SK-N-SH (cell line): ENCODE data around the gene AUTS2. TPM values are rescaled to one million over a fixed set of nuclear protein-coding genes. Genes with fewer than 3 reads are reported as not detected.

Experiments used
- CTCF ChIA-PET: fragments of 300-600, 350-600 bp; formaldehyde crosslinking; extraction: SDS; loops from one replicate; lab custom pipeline; 2021; lab: Yijun Ruan, JAX
- POLR2A ChIA-PET: fragments of 350-600 bp; sonication (Branson Sonifier 250); formaldehyde crosslinking; extraction: SDS; loops from one replicate; lab custom pipeline; 2020; ENCODE audit warnings: antibody characterized with exemption, inconsistent platforms; lab: Yijun Ruan, JAX
- DNase-seq: peaks from one replicate; pipeline ENCODE4 v3.0.0; 2012
- H2AFZ ChIP-seq: fragments of 200-600 bp; sonication (generic); 2 replicates; pipeline ENCODE4 v1.8.1; 2016; ENCODE audit warnings: antibody characterized with exemption, mild to moderate bottlenecking, low read depth
- H3F3A ChIP-seq: fragments of 200-600 bp; sonication (generic); replicated peaks from 2 replicates; pipeline ENCODE3; 2016; ENCODE audit warnings: antibody characterized with exemption, mild to moderate bottlenecking; ENCODE audit not compliant: insufficient read depth
- H3K27ac ChIP-seq, 2 experiments: fragments of 200-500 bp in 1 of 2; fragments of 200-600 bp in 1 of 2; sonication (Bioruptor generic) in 1 of 2; sonication (generic), shearing (Covaris generic) in 1 of 2; 2 replicates each; pipeline versions ENCODE4 v1.5.1 to v1.6.1; 2014 to 2016; ENCODE audit warnings: low read depth in 2 of 2, inconsistent platforms in 1 of 2, low read length in 1 of 2, mild to moderate bottlenecking in 1 of 2, mixed read lengths in 1 of 2
- H3K27me3 ChIP-seq: fragments of 200-600 bp; sonication (generic), shearing (Covaris generic); 2 replicates; pipeline ENCODE4 v1.6.1; 2016; ENCODE audit warnings: mixed run types; ENCODE audit not compliant: insufficient read depth
- H3K36me3 ChIP-seq, 2 experiments: fragments of 200-500 bp in 1 of 2; fragments of 200-600 bp in 1 of 2; sonication (Bioruptor generic) in 1 of 2; sonication (generic) in 1 of 2; replicated peaks in 1 of 2; 2 replicates each; pipeline versions ENCODE3 to v1.5.1; 2014 to 2016; ENCODE audit warnings: low read length in 1 of 2, mild to moderate bottlenecking in 1 of 2; ENCODE audit not compliant: insufficient read depth in 2 of 2, control insufficient read depth in 1 of 2
- H3K4me1 ChIP-seq, 2 experiments: fragments of 200-500 bp in 1 of 2; fragments of 200-600 bp in 1 of 2; sonication (Bioruptor generic) in 1 of 2; sonication (generic), shearing (Covaris generic) in 1 of 2; 2 replicates each; pipeline versions ENCODE4 v1.5.1 to v1.6.1; 2014 to 2016; ENCODE audit warnings: low read depth in 1 of 2, low read length in 1 of 2, mixed run types in 1 of 2; ENCODE audit not compliant: insufficient read depth in 2 of 2, control insufficient read depth in 1 of 2
- H3K4me2 ChIP-seq: fragments of 200-600 bp; sonication (generic), shearing (Covaris generic); 2 replicates; pipeline ENCODE4 v1.6.1; 2017; ENCODE audit warnings: mixed run types
- H3K4me3 ChIP-seq, 2 experiments: fragments of 200-500 bp in 1 of 2; fragments of 200-600 bp in 1 of 2; sonication (Bioruptor generic) in 1 of 2; sonication (generic), shearing (Covaris generic) in 1 of 2; 2 replicates each; pipeline versions ENCODE4 v1.5.1 to v1.8.1; 2014 to 2016; ENCODE audit warnings: low read depth in 2 of 2, inconsistent platforms in 1 of 2, low read length in 1 of 2, mild to moderate bottlenecking in 1 of 2, mixed read lengths in 1 of 2, moderate library complexity in 1 of 2
- H3K79me2 ChIP-seq: fragments of 200-600 bp; sonication (generic); 2 replicates; pipeline ENCODE4 v1.8.1; 2017; ENCODE audit warnings: mild to moderate bottlenecking; ENCODE audit not compliant: insufficient read depth
- H3K9ac ChIP-seq: fragments of 200-600 bp; sonication (generic); 2 replicates; pipeline ENCODE4 v1.6.1; 2017; ENCODE audit warnings: mixed run types
- H3K9me2 ChIP-seq: fragments of 200-600 bp; sonication (generic); 2 replicates; pipeline ENCODE4 v1.6.1; 2017; ENCODE audit warnings: mixed run types
- H3K9me3 ChIP-seq: fragments of 200-600 bp; sonication (generic); 2 replicates; pipeline ENCODE4 v1.6.1; 2017; ENCODE audit warnings: mixed run types, mild to moderate bottlenecking, moderate library complexity
- H4K20me1 ChIP-seq: fragments of 200-600 bp; sonication (generic); 2 replicates; pipeline ENCODE4 v1.6.1; 2017; ENCODE audit warnings: mild to moderate bottlenecking, mixed run types; ENCODE audit not compliant: insufficient read depth
- FOSL2 ChIP-seq: IDR thresholded peaks from 2 replicates; pipeline ENCODE4 v1.4.0; 2012; ENCODE audit warnings: low read depth, mild to moderate bottlenecking, moderate library complexity, borderline replicate concordance
- GABPA ChIP-seq: IDR thresholded peaks from 2 replicates; pipeline ENCODE4 v1.4.0; 2012; ENCODE audit warnings: low read depth, mild to moderate bottlenecking
- MEF2A ChIP-seq: IDR thresholded peaks from 2 replicates; pipeline ENCODE4 v1.4.0; 2012; ENCODE audit warnings: low read depth, borderline replicate concordance
- MXI1 ChIP-seq: IDR thresholded peaks from 2 replicates; pipeline ENCODE4 v1.6.1; 2012; ENCODE audit warnings: mild to moderate bottlenecking, low read depth, low read length, improper control_type of control experiment
- NRF1 ChIP-seq: IDR thresholded peaks from 2 replicates; pipeline ENCODE4 v1.6.1; 2012; ENCODE audit warnings: low read depth, mild to moderate bottlenecking, low read length
- POLR2AphosphoS5 ChIP-seq: IDR thresholded peaks from 2 replicates; pipeline ENCODE4 v1.6.1; 2012; ENCODE audit warnings: low read depth, low read length
- RCOR1 ChIP-seq: fragments of 150-350 bp; IDR thresholded peaks from 2 replicates; pipeline ENCODE4 v1.6.1; 2017; ENCODE audit warnings: antibody characterized with exemption, low read length
- SMC3 ChIP-seq: IDR thresholded peaks from 2 replicates; pipeline ENCODE4 v1.6.1; 2012; ENCODE audit warnings: low read depth, low read length, improper control_type of control experiment
- TEAD4 ChIP-seq: IDR thresholded peaks from 2 replicates; pipeline ENCODE4 v1.4.0; 2012; ENCODE audit warnings: mild to moderate bottlenecking, borderline replicate concordance; ENCODE audit not compliant: insufficient read depth
- YY1 ChIP-seq: IDR thresholded peaks from 2 replicates; pipeline ENCODE4 v1.4.0; 2012; ENCODE audit warnings: low read depth, mild to moderate bottlenecking
- ZBTB33 ChIP-seq: IDR thresholded peaks from 2 replicates; pipeline ENCODE4 v1.4.0; 2012; ENCODE audit warnings: low read depth, borderline replicate concordance
- WGBS: methylation state at CpG from one replicate; pipeline ENCODE4 v1.1.6; 2017; ENCODE audit warnings: low lambda C conversion rate; 5-methylcytosine and 5-hydroxymethylcytosine counted together
- polyA plus RNA-seq, 3 experiments: library from polyadenylated mRNA; depleted of rRNA; stranded (reverse); fragments of >200 nt; gene quantifications; 2 replicates each; pipeline ENCODE4 v1.2.3, GENCODE V29; 2012
- TF ChIP-seq, protein P1 (sequence below): fragments of 200-600 bp; sonication (generic); IDR thresholded peaks from 2 replicates; pipeline ENCODE4 v1.6.1; 2017; ENCODE audit warnings: antibody characterized with exemption, mild to moderate bottlenecking, moderate library complexity

The AUTS2 gene
- polyA plus RNA-seq, 1 of the 3 experiments (the other 2 are of a cell fraction): 15.6 TPM

GRCh38 chr7:70589590-70589989 lies 991.3 kb downstream of the AUTS2 start:
- 85% methylated on average over 3 of the region's 3 CpGs for WGBS
- Histone ChIP-seq H3K4me1 (peaks cover 0 to 12% of the 10 kb centered on the region in 2 experiments; a peak in 2 of 4 replicates), H3K36me3 (no peaks in the 10 kb centered on the region), H3K27me3 (no peaks in the 10 kb centered on the region), H3K4me3 (no peak overlapping the region), H3K79me2 (no peaks in the 10 kb centered on the region), H3K9me3 (no peaks in the 10 kb centered on the region), H2AFZ (no peak overlapping the region), H3K27ac (no peak overlapping the region), H3K9me2 (no peaks in the 10 kb centered on the region), H4K20me1 (no peaks in the 10 kb centered on the region), H3K4me2 (no peak overlapping the region), H3F3A (peaks cover 9% of the 10 kb centered on the region), H3K9ac (no peak overlapping the region)
- TF ChIP-seq YY1: no peak
- no peak for DNase-seq
- ChIA-PET CTCF (interaction anchor here (1.6 to 12.3 kb wide), 4 partner anchors 18 to 106 kb away, joined by 3 to 97 read pairs (median 4); no protein-coding TSS in a partner anchor), POLR2A (no interaction called here)

DNA sequence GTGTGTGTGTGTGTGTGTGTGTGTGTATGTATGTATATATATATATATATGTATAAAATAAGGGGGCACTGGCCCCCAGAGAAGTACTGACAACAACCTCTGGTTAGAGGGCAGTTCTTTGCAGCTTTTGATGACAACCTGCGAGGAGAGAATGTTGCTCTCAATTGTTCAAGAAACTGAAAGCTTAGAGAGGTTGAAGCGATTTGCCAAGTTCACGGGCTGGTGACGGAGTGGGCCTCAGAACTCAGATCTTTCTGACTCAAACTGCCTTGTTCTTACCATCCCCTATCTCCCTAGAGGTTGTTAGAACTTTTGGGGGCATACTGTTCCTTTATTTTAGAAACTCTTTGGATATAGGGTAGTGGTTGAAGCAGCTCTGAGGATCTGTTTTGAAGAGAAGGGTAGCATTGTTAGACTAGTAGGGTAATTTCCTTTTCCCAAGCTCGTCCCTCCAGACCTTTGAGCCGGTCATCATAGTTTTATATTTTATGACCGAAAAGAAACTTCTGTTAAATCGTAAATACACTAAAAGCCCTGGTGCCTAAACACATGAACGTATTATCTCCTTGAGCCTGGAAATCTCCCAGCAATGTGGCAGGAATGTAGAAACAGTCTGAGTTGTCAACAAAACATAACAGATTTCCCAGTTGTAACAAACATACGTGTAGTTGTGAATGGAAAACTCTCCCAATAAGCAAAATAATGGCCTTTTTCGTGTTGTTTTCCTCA lies 992.0 kb downstream of the AUTS2 start:
- TF ChIP-seq MXI1 (no peak), FOSL2 (no peak), SMC3 (no peak), GABPA (no peak), ZBTB33 (no peak), NRF1 (no peak), RCOR1 (no peak), MEF2A (no peak), POLR2AphosphoS5 (no peak), TEAD4 (no peak)
- TF ChIP-seq, protein P1, sequence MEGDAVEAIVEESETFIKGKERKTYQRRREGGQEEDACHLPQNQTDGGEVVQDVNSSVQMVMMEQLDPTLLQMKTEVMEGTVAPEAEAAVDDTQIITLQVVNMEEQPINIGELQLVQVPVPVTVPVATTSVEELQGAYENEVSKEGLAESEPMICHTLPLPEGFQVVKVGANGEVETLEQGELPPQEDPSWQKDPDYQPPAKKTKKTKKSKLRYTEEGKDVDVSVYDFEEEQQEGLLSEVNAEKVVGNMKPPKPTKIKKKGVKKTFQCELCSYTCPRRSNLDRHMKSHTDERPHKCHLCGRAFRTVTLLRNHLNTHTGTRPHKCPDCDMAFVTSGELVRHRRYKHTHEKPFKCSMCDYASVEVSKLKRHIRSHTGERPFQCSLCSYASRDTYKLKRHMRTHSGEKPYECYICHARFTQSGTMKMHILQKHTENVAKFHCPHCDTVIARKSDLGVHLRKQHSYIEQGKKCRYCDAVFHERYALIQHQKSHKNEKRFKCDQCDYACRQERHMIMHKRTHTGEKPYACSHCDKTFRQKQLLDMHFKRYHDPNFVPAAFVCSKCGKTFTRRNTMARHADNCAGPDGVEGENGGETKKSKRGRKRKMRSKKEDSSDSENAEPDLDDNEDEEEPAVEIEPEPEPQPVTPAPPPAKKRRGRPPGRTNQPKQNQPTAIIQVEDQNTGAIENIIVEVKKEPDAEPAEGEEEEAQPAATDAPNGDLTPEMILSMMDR: no peak
- ChIA-PET POLR2A (no interaction called here), CTCF (interaction anchor here (0.8 to 12.3 kb wide), 2 partner anchors 13 to 105 kb away, joined by 4 to 97 read pairs; no protein-coding TSS in a partner anchor)
- 87% methylated on average over 11 of the region's 11 CpGs for WGBS
- Histone ChIP-seq H3K4me1 (peaks cover 0 to 5% of the 10 kb centered on the region in 2 experiments; a peak in 2 of 4 replicates), H3K4me2 (no peak overlapping the region), H3K9me3 (no peaks in the 10 kb centered on the region), H3K79me2 (no peaks in the 10 kb centered on the region), H3K36me3 (no peaks in the 10 kb centered on the region), H3K9me2 (no peaks in the 10 kb centered on the region), H3K4me3 (no peak overlapping the region), H4K20me1 (no peaks in the 10 kb centered on the region), H3K27ac (no peak overlapping the region), H2AFZ (no peak overlapping the region), H3K27me3 (no peaks in the 10 kb centered on the region), H3K9ac (no peak overlapping the region), H3F3A (peaks cover 9% of the 10 kb centered on the region)
- DNase-seq: no peak
